Astrocyte of the cerebellum (primary cell): Measurements from ENCODE around the gene DNAJC27.

Source experiments
- DNase-seq: peaks from one replicate; pipeline ENCODE4 v3.0.0-alpha.2; 2011; ENCODE audit warnings: low read depth
- H3K4me3 ChIP-seq: 2 replicates; pipeline ENCODE4 v1.5.1; 2011; ENCODE audit warnings: mild to moderate bottlenecking, low read depth, low read length, moderate library complexity
- CTCF ChIP-seq: IDR thresholded peaks from 2 replicates; pipeline ENCODE4 v1.5.1; 2012; ENCODE audit warnings: low read length, low read depth, moderate library complexity, mild to moderate bottlenecking; ENCODE audit errors: missing control alignments
- in situ Hi-C: cut with HindIII; loops from 2 replicates; pipeline ENCODE4 v1.10.0; 2017; ENCODE audit warnings: low sequenced_read_pairs

Gene DNAJC27

GRCh38 chr2:24925815-24926214 lies 45.9 kb downstream of the DNAJC27 start:
- DNase-seq, result no peak
- in situ Hi-C loops, result no loop called here
- no peak overlapping the region for H3K4me3 ChIP-seq
- no peak for TF ChIP-seq CTCF

GRCh38 chr2:24924732-24925131 lies 47.0 kb downstream of the DNAJC27 start:
- in situ Hi-C loops, result no loop called here
- TF ChIP-seq CTCF, result no peak
- no peak for DNase-seq
- no peak overlapping the region for H3K4me3 ChIP-seq

- DNase-seq, result no peak
- TF ChIP-seq CTCF, result no peak
- in situ Hi-C loops, result no loop called here
- H3K4me3 ChIP-seq, result no peak overlapping the region
These were observed 47.5 kb downstream of the DNAJC27 start for GRCh38 chr2:24924266-24924665.

GRCh38 chr2:24923106-24923505 lies 48.6 kb downstream of the DNAJC27 start:
- DNase-seq, result no peak
- TF ChIP-seq CTCF, result no peak
- no peak overlapping the region for H3K4me3 ChIP-seq
- in situ Hi-C loops, result no loop called here

- no peak overlapping the region for H3K4me3 ChIP-seq
- in situ Hi-C loops, result no loop called here
- DNase-seq, result no peak
- no peak for TF ChIP-seq CTCF
These were observed 49.2 kb downstream of the DNAJC27 start for GRCh38 chr2:24922556-24922955.

GRCh38 chr2:24920809-24921441 lies 50.8 kb downstream of the DNAJC27 start:
- H3K4me3 ChIP-seq, result peak overlapping the region; percentile 48
- TF ChIP-seq CTCF, result peak; percentile 47
- no peak for DNase-seq
- in situ Hi-C loops, result no loop called here
